Immature natural killer cell (primary cell): Measurements from ENCODE around the gene IRF9. TPM values are rescaled to one million over a fixed set of nuclear protein-coding genes. Genes with fewer than 3 reads are reported as not detected.

Experiments
- DNase-seq, 3 donors: peaks; one replicate each; pipeline ENCODE4 v3.0.0; 2022; ENCODE audit warnings: mixed read lengths in 1 of 3
- H3K27ac Mint-ChIP-seq, 6 donors: one replicate each; pipeline ENCODE4 v1.8.0; 2020; ENCODE audit warnings: mixed read lengths in 6 of 6, mild to moderate bottlenecking in 5 of 6, inconsistent platforms in 4 of 6, moderate library complexity in 3 of 6
- H3K27me3 Mint-ChIP-seq, 3 donors: one replicate each; pipeline ENCODE4 v1.8.0; 2020 to 2021; ENCODE audit warnings: low read depth in 3 of 3, mild to moderate bottlenecking in 3 of 3, mixed read lengths in 3 of 3, moderate library complexity in 3 of 3, inconsistent platforms in 1 of 3
- H3K36me3 Mint-ChIP-seq, 3 donors: one replicate each; pipeline ENCODE4 v1.8.0; 2020; ENCODE audit warnings: mixed read lengths in 3 of 3, inconsistent platforms in 2 of 3, mild to moderate bottlenecking in 2 of 3
- H3K4me1 Mint-ChIP-seq, 2 donors: one replicate each; pipeline ENCODE4 v1.8.0; 2020; ENCODE audit warnings: inconsistent platforms in 2 of 2, mild to moderate bottlenecking in 2 of 2, mixed read lengths in 2 of 2, moderate library complexity in 1 of 2
- H3K4me3 Mint-ChIP-seq, 5 donors: one replicate each; pipeline ENCODE4 v1.8.0; 2020; ENCODE audit warnings: mild to moderate bottlenecking in 5 of 5, mixed read lengths in 5 of 5, inconsistent platforms in 3 of 5, moderate library complexity in 3 of 5
- H3K9me3 Mint-ChIP-seq, 6 donors: one replicate each; pipeline ENCODE4 v1.8.0; 2020; ENCODE audit warnings: mild to moderate bottlenecking in 6 of 6, mixed read lengths in 6 of 6, inconsistent platforms in 4 of 6, moderate library complexity in 3 of 6
- polyA plus RNA-seq, 3 donors: library from polyadenylated mRNA; unstranded; fragments of 300-500 nt; fragmentation: Illumina TruSeq; gene quantifications; one replicate each; pipeline ENCODE4 v1.2.3, GENCODE V29; 2021

IRF9 gene
- 100 to 1,000 TPM in 2 of 3 donors, 10 to 100 TPM in 1; 48.8 to 123 (median 102) TPM for polyA plus RNA-seq

GRCh38 chr14:24160850-24161804 is at the start of gene IRF9:
Gene IRF9 (plus strand): TSS chr14:24161265. CDS start chr14:24162145, 880 bp downstream.
- H3K36me3 Mint-ChIP-seq = peaks cover 28 to 43% (median 31%) of the 10 kb centered on the region in 3 donors
- H3K9me3 Mint-ChIP-seq = no peaks in the 10 kb centered on the region
- H3K4me3 Mint-ChIP-seq = peak within 1 kb of the TSS; percentile 98 to 100 (median 98)
- peaks cover 6 to 14% (median 7%) of the 10 kb centered on the region in 3 donors for H3K27me3 Mint-ChIP-seq
- DNase-seq = peak; percentile 94 to 95 (median 95)
- H3K27ac Mint-ChIP-seq = peak within 1 kb of the TSS; percentile 97 to 100 (median 98)
- peaks cover 47 to 55% of the 10 kb centered on the region in 2 donors for H3K4me1 Mint-ChIP-seq

GRCh38 chr14:24113379-24113800 is 47.7 kb upstream of the IRF9 start:
- peaks cover 36 to 42% of the 10 kb centered on the region in 2 donors for H3K4me1 Mint-ChIP-seq

GRCh38 chr14:24113801-24114531 is 47.1 kb upstream of the IRF9 start:
- peaks cover 8 to 16% (median 12%) of the 10 kb centered on the region in 3 donors for H3K27me3 Mint-ChIP-seq
- peak overlapping the region; percentile 97 to 100 (median 98) for H3K27ac Mint-ChIP-seq
- peak overlapping the region; percentile 96 to 100 (median 98) for H3K4me3 Mint-ChIP-seq
- H3K4me1 Mint-ChIP-seq = peaks cover 32 to 40% of the 10 kb centered on the region in 2 donors
- no peaks in the 10 kb centered on the region for H3K9me3 Mint-ChIP-seq
- peaks cover 10 to 21% (median 12%) of the 10 kb centered on the region in 3 donors for H3K36me3 Mint-ChIP-seq
- peak; percentile 85 to 88 (median 87) for DNase-seq

More at GRCh38 chr14:24113379-24113800, 47.7 kb upstream of the IRF9 start:
- H3K27me3 Mint-ChIP-seq = peaks cover 8 to 16% (median 12%) of the 10 kb centered on the region in 3 donors
- H3K4me3 Mint-ChIP-seq = peak overlapping the region; percentile 96 to 100 (median 98)
- no peaks in the 10 kb centered on the region for H3K9me3 Mint-ChIP-seq
- peak overlapping the region; percentile 97 to 100 (median 98) for H3K27ac Mint-ChIP-seq
- no peak for DNase-seq
- peaks cover 4 to 15% (median 6%) of the 10 kb centered on the region in 3 donors for H3K36me3 Mint-ChIP-seq

GRCh38 chr14:24114532-24115421 is 46.3 kb upstream of the IRF9 start, which contains the start of the genes DCAF11 and NRL:
Gene DCAF11 (plus strand): TSS chr14:24114777. CDS start chr14:24115595, 818 bp downstream.
Gene NRL (minus strand): TSS chr14:24114949. CDS start chr14:24082848, 32,101 bp downstream.
- Mint-ChIP-seq H3K36me3 (peaks cover 18 to 29% (median 18%) of the 10 kb centered on the region in 3 donors), H3K27ac (peak within 1 kb of the TSS; percentile 97 to 100 (median 98)), H3K4me3 (peak within 1 kb of the TSS; percentile 96 to 100 (median 98)), H3K27me3 (peaks cover 8 to 16% (median 12%) of the 10 kb centered on the region in 3 donors), H3K4me1 (peaks cover 30 to 37% of the 10 kb centered on the region in 2 donors), H3K9me3 (no peaks in the 10 kb centered on the region)
- DNase-seq = peak; percentile 100

GRCh38 chr14:24115422-24116127 is 45.5 kb upstream of the IRF9 start:
- H3K4me1 Mint-ChIP-seq = peaks cover 30 to 37% of the 10 kb centered on the region in 2 donors
- no peaks in the 10 kb centered on the region for H3K9me3 Mint-ChIP-seq
- H3K27me3 Mint-ChIP-seq = peaks cover 8 to 16% (median 12%) of the 10 kb centered on the region in 3 donors
- DNase-seq = no peak
- peaks cover 18 to 32% (median 18%) of the 10 kb centered on the region in 3 donors for H3K36me3 Mint-ChIP-seq
- H3K4me3 Mint-ChIP-seq = peak overlapping the region; percentile 96 to 100 (median 98)
- peak overlapping the region; percentile 97 to 100 (median 98) for H3K27ac Mint-ChIP-seq

GRCh38 chr14:24116128-24116814 is 44.8 kb upstream of the IRF9 start:
- Mint-ChIP-seq H3K36me3 (peaks cover 18 to 37% (median 18%) of the 10 kb centered on the region in 3 donors), H3K4me1 (peaks cover 30 to 37% of the 10 kb centered on the region in 2 donors), H3K9me3 (no peaks in the 10 kb centered on the region), H3K27me3 (peaks cover 8 to 16% (median 12%) of the 10 kb centered on the region in 3 donors), H3K4me3 (peak overlapping the region; percentile 96 to 100 (median 98)), H3K27ac (peak overlapping the region; percentile 37 to 100 (median 98))
- DNase-seq = no peak

- peaks cover 22 to 42% (median 22%) of the 10 kb centered on the region in 3 donors for H3K36me3 Mint-ChIP-seq
- H3K27me3 Mint-ChIP-seq = peaks cover 8 to 16% (median 12%) of the 10 kb centered on the region in 3 donors
- peak overlapping the region in 1 of 6 donors; percentile 32 for H3K27ac Mint-ChIP-seq
- H3K9me3 Mint-ChIP-seq = no peaks in the 10 kb centered on the region
- H3K4me1 Mint-ChIP-seq = peaks cover 30 to 37% of the 10 kb centered on the region in 2 donors
- no peak overlapping the region for H3K4me3 Mint-ChIP-seq
- no peak for DNase-seq
Observed at GRCh38 chr14:24117179-24117578, 43.9 kb upstream of the IRF9 start.

- Mint-ChIP-seq H3K27me3 (peaks cover 3 to 8% (median 7%) of the 10 kb centered on the region in 3 donors), H3K4me1 (peaks cover 25 to 37% of the 10 kb centered on the region in 2 donors), H3K9me3 (no peaks in the 10 kb centered on the region), H3K27ac (no peak overlapping the region), H3K4me3 (no peak overlapping the region), H3K36me3 (peaks cover 22 to 63% (median 27%) of the 10 kb centered on the region in 3 donors)
- no peak for DNase-seq
Observed at GRCh38 chr14:24119691-24120090, 41.4 kb upstream of the IRF9 start.

- Mint-ChIP-seq H3K27ac (peak overlapping the region in 1 of 6 donors; percentile 17), H3K9me3 (no peaks in the 10 kb centered on the region), H3K4me1 (peaks cover 13 to 24% of the 10 kb centered on the region in 2 donors), H3K36me3 (peaks cover 22 to 62% (median 27%) of the 10 kb centered on the region in 3 donors), H3K4me3 (no peak overlapping the region), H3K27me3 (peaks cover 0 to 1% (median 0%) of the 10 kb centered on the region in 3 donors)
- DNase-seq = no peak
Observed at GRCh38 chr14:24121210-24121609, 39.9 kb upstream of the IRF9 start.

- peak overlapping the region in 1 of 6 donors; percentile 57 for H3K27ac Mint-ChIP-seq
- H3K27me3 Mint-ChIP-seq = peaks cover 0 to 1% (median 0%) of the 10 kb centered on the region in 3 donors
- H3K36me3 Mint-ChIP-seq = peaks cover 17 to 58% (median 24%) of the 10 kb centered on the region in 3 donors
- H3K9me3 Mint-ChIP-seq = no peaks in the 10 kb centered on the region
- H3K4me3 Mint-ChIP-seq = no peak overlapping the region
- no peak for DNase-seq
- peaks cover 5 to 13% of the 10 kb centered on the region in 2 donors for H3K4me1 Mint-ChIP-seq
Observed at GRCh38 chr14:24122416-24122815, 38.6 kb upstream of the IRF9 start.

- Mint-ChIP-seq H3K4me3 (no peak overlapping the region), H3K9me3 (no peaks in the 10 kb centered on the region), H3K27me3 (peaks cover 0 to 1% (median 0%) of the 10 kb centered on the region in 3 donors), H3K36me3 (peaks cover 17 to 55% (median 24%) of the 10 kb centered on the region in 3 donors), H3K27ac (peak overlapping the region in 1 of 6 donors; percentile 57), H3K4me1 (peaks cover 2 to 9% of the 10 kb centered on the region in 2 donors)
- no peak for DNase-seq
Observed at GRCh38 chr14:24122898-24123297, 38.2 kb upstream of the IRF9 start.
